K562 (cell line): ENCODE data around the gene MFSD11. TPM values are rescaled to one million over a fixed set of nuclear protein-coding genes. Genes with fewer than 3 reads are reported as not detected.

Experiments
- BRCA1 ChIP-seq, 2 experiments: fragments of 450-650 bp in 1 of 2; sonication (generic) in 1 of 2; formaldehyde crosslinking in 1 of 2; IDR thresholded peaks; 2 replicates each; pipeline versions ENCODE4 v1.5.0 to v1.6.1; 2017 to 2020; ENCODE audit warnings: mild to moderate bottlenecking in 1 of 2, missing genetic modification reagents in 1 of 2
- BRD4 ChIP-seq: fragments of 200-600 bp; sonication (generic); IDR thresholded peaks from 2 replicates; pipeline ENCODE4 v1.6.1; 2017; ENCODE audit warnings: inconsistent platforms
- CCNT2 ChIP-seq: IDR thresholded peaks from 2 replicates; pipeline ENCODE4 v1.6.1; 2011; ENCODE audit warnings: borderline replicate concordance, low read depth, mild to moderate bottlenecking, moderate library complexity, mixed read lengths, low read length; ENCODE audit not compliant: insufficient read length; ENCODE audit errors: extremely low read depth
- ELK1 ChIP-seq: sonication (generic); formaldehyde crosslinking; IDR thresholded peaks from 2 replicates; pipeline ENCODE4 v1.8.1; 2022; ENCODE audit warnings: missing genetic modification reagents
- HMG20A ChIP-seq: fragments of 450-650 bp; formaldehyde crosslinking; conservative IDR thresholded peaks from 2 replicates; pipeline ENCODE4 v1.4.0; 2020; ENCODE audit warnings: mild to moderate bottlenecking, mixed read lengths
- HNRNPK ChIP-seq: fragments of 200-400 bp; formaldehyde crosslinking; IDR thresholded peaks from one replicate; pipeline ENCODE4 v1.6.1; 2018; ENCODE audit warnings: mild to moderate bottlenecking, low read depth, low read length; ENCODE audit not compliant: poor library complexity, severe bottlenecking
- HNRNPUL1 ChIP-seq: fragments of 200-400 bp; formaldehyde crosslinking; IDR thresholded peaks from 2 replicates; pipeline ENCODE4 v1.6.1; 2017; ENCODE audit warnings: low read length
- IRF1 ChIP-seq: sonication (generic); formaldehyde crosslinking; IDR thresholded peaks from 2 replicates; pipeline ENCODE4 v1.8.0; 2022; ENCODE audit warnings: missing genetic modification reagents, mild to moderate bottlenecking, borderline replicate concordance
- POLR2B ChIP-seq: fragments of 450-650 bp; IDR thresholded peaks from 2 replicates; pipeline ENCODE4 v1.6.1; 2018; ENCODE audit warnings: low read depth; ENCODE audit not compliant: partially characterized antibody
- ZBTB7A ChIP-seq: IDR thresholded peaks from 2 replicates; pipeline ENCODE4 v1.6.1; 2011; ENCODE audit warnings: low read depth, mild to moderate bottlenecking, low read length, moderate library complexity, borderline replicate concordance; ENCODE audit not compliant: control insufficient read depth
- ZFX ChIP-seq: sonication (generic); formaldehyde crosslinking; IDR thresholded peaks from 2 replicates; pipeline ENCODE4 v1.8.0; 2022; ENCODE audit warnings: mild to moderate bottlenecking, missing genetic modification reagents, moderate library complexity
- ZNF75A ChIP-seq: fragments of 450-650 bp; formaldehyde crosslinking; IDR thresholded peaks from 2 replicates; pipeline ENCODE4 v1.4.0; 2020; ENCODE audit warnings: mild to moderate bottlenecking
- polyA plus RNA-seq, 8 experiments: library from polyadenylated mRNA; depleted of rRNA in 4 of 8; stranded (reverse) in 5 of 8; unstranded in 3 of 8; fragments of >200 nt; fragmentation: Nextera tagmentation in 2 of 8; fragmentation: Illumina TruSeq in 1 of 8; extraction: Ambion mirVana in 2 of 8; extraction: Trizol in 1 of 8; gene quantifications; 2 replicates each; pipeline versions ENCODE4 v1.2.1 to v1.2.3, GENCODE V29; 2011 to 2014; ENCODE audit warnings: inconsistent platforms in 1 of 8, missing spikeins in 1 of 8
- total RNA-seq, 7 experiments: library from RNA; depleted of rRNA in 6 of 7; stranded (reverse); fragments of >200 nt in 6 of 7; fragmentation: Illumina TruSeq in 2 of 7; extraction: Trizol in 2 of 7; gene quantifications; 2 replicates each; pipeline versions ENCODE4 v1.2.1 to v1.2.3, GENCODE V29; 2011 to 2021; ENCODE audit warnings: low replicate concordance in 1 of 7
- TF ChIP-seq, protein P1 (sequence below), 2 experiments: fragments of 450-650 bp; IDR thresholded peaks; 2 replicates each; pipeline ENCODE4 v1.6.1; 2016; ENCODE audit warnings: mild to moderate bottlenecking in 2 of 2, borderline replicate concordance in 1 of 2, low read depth in 1 of 2, moderate library complexity in 1 of 2

MFSD11 gene
- total and polyA plus RNA-seq, 9 of the 15 experiments (the other 6 are each of a cell fraction or from before 2014, with no cell fraction given): 14.4 to 24.5 (median 19.9) TPM

GRCh38 chr17:76726776-76727718 is 10.9 kb upstream of the MFSD11 start, which contains the start of gene METTL23 (continued):
- TF ChIP-seq, protein P1, sequence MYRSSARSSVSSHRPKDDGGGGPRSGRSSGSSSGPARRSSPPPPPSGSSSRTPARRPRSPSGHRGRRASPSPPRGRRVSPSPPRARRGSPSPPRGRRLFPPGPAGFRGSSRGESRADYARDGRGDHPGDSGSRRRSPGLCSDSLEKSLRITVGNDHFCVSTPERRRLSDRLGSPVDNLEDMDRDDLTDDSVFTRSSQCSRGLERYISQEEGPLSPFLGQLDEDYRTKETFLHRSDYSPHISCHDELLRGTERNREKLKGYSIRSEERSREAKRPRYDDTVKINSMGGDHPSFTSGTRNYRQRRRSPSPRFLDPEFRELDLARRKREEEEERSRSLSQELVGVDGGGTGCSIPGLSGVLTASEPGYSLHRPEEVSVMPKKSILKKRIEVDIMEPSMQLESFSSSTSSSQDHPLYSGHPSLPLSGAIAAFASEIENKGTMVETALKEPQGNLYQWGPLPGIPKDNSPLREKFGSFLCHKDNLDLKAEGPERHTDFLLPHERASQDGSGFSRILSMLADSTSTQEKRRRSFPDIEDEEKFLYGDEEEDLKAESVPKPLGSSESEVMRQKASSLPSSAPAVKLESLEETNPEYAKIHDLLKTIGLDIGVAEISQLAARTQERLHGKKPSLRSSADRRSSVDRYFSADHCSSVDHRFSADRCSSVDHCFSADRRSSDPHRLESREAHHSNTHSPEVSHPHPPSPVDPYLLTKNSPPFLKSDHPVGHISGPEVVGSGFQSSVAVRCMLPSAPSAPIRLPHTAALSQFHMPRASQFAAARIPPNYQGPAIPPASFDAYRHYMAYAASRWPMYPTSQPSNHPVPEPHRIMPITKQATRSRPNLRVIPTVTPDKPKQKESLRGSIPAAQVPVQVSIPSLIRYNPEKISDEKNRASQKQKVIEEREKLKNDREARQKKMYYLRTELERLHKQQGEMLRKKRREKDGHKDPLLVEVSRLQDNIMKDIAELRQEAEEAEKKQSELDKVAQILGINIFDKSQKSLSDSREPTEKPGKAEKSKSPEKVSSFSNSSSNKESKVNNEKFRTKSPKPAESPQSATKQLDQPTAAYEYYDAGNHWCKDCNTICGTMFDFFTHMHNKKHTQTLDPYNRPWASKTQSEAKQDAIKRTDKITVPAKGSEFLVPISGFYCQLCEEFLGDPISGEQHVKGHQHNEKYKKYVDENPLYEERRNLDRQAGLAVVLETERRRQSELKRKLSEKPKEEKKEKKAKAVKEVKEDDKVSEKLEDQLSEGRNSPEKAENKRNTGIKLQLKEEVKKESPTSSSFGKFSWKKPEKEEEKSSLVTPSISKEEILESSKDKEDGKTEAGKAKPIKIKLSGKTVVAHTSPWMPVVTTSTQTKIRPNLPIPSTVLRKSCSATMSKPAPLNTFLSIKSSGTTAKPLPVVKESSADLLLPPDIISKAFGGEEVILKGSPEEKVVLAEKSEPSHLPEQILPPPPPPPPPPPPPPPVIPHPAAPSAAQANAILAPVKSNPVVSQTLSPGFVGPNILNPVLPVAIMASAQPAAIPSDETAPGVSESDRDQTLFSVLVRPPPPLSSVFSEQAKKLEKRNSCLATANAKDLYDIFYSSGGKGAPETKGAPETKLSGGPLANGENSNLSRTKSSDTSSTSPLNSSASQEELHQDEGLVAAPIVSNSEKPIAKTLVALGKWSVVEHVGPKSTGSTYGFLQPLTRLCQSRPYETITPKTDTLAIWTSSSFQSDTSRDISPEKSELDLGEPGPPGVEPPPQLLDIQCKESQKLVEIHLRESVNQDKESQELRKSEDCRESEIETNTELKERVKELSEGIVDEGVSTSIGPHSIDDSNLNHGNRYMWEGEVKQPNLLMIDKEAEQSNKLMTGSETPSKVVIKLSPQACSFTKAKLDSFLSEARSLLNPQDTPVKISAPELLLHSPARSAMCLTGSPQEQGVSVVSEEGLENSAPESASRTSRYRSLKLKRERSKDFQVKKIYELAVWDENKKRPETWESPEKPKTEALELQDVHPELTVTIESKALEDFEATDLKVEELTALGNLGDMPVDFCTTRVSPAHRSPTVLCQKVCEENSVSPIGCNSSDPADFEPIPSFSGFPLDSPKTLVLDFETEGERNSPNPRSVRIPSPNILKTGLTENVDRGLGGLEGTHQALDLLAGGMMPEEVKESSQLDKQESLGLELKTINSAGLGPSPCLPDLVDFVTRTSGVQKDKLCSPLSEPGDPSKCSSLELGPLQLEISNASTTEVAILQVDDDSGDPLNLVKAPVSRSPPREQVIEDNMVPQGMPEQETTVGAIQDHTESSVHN (IDR thresholded peaks at IDR 0.05; ENCODE audit: borderline replicate concordance in 1 of 2, low read depth in 1 of 2): no peak
- no peak for TF ChIP-seq HMG20A (CRISPR knock-in tag)
- TF ChIP-seq ZNF75A (CRISPR knock-in tag): no peak
- no peak for TF ChIP-seq HNRNPUL1
- TF ChIP-seq CCNT2: peak; percentile 69
- no peak for TF ChIP-seq BRCA1 (IDR thresholded peaks at IDR 0.05)
- TF ChIP-seq BRCA1 (CRISPR knock-in tag; IDR thresholded peaks at IDR 0.05): no peak; the same call in 1 of the 2 replicates
- peak; percentile 75; the same call in 1 of the 2 replicates for TF ChIP-seq ZBTB7A
- 0 out of 2 replicates have a peak, but pooled peaks have one; percentile 72 for TF ChIP-seq ELK1 (CRISPR knock-in tag)
- peak; percentile 57 for TF ChIP-seq POLR2B
- TF ChIP-seq ZFX (CRISPR knock-in tag): no peak
- TF ChIP-seq HNRNPK: no peak
- TF ChIP-seq IRF1 (CRISPR knock-in tag): no peak
- TF ChIP-seq BRD4: peak; percentile 64; the same call in 1 of the 2 replicates
